ENCODE measurements around the gene GGACT.

GRCh38 chr13:100519626-100520025 lies 69.0 kb downstream of the GGACT start:
- TF ChIP-seq CTCF (conservative IDR thresholded peaks at IDR 0.05; ENCODE audit: low read depth, low read length) (no peak), EZH2 (IDR thresholded peaks at IDR 0.05; ENCODE audit: borderline replicate concordance, low read depth, low read length, poor library complexity, severe bottlenecking) (no peak)

All from A673 (cell line).